ENCODE data around the gene BRSK2. TPM values are rescaled to one million over a fixed set of nuclear protein-coding genes. Genes with fewer than 3 reads are reported as not detected.
"Not testable (repeated sequence)": the region's sequence is repeated elsewhere in the genome, so short reads cannot be mapped to it uniquely, and the experiment has no call there.

Gene BRSK2
- total and polyA plus RNA-seq, 4 donors, result 14.1 to 106 (median 56.8) TPM

GRCh38 chr11:1415631-1416030, 25.9 kb downstream of the BRSK2 start:
- H3K4me3 ChIP-seq (ENCODE audit: low read depth, low read length), result no peak overlapping the region
- peaks cover 30% of the 10 kb centered on the region for H3K4me1 ChIP-seq (ENCODE audit: control insufficient read depth, insufficient read depth, low read length)
- peaks cover 53% of the 10 kb centered on the region for H3K36me3 ChIP-seq (ENCODE audit: control insufficient read depth, insufficient read depth, low read length)
- H3K27me3 ChIP-seq (ENCODE audit: control insufficient read depth, insufficient read depth, low read length), result no peaks in the 10 kb centered on the region
- peaks cover 18% of the 10 kb centered on the region for H3K9me3 ChIP-seq (ENCODE audit: control insufficient read depth, insufficient read depth, low read length)
- WGBS (ENCODE audit: insufficient coverage), result 86% methylated on average over 7 of the region's 7 CpGs
- DNase-seq (ENCODE audit: low read depth in 4 of 6, low spot score in 6 of 6), result no peak
- H3K27ac ChIP-seq (ENCODE audit: low read depth, low read length), result no peak overlapping the region

DNA sequence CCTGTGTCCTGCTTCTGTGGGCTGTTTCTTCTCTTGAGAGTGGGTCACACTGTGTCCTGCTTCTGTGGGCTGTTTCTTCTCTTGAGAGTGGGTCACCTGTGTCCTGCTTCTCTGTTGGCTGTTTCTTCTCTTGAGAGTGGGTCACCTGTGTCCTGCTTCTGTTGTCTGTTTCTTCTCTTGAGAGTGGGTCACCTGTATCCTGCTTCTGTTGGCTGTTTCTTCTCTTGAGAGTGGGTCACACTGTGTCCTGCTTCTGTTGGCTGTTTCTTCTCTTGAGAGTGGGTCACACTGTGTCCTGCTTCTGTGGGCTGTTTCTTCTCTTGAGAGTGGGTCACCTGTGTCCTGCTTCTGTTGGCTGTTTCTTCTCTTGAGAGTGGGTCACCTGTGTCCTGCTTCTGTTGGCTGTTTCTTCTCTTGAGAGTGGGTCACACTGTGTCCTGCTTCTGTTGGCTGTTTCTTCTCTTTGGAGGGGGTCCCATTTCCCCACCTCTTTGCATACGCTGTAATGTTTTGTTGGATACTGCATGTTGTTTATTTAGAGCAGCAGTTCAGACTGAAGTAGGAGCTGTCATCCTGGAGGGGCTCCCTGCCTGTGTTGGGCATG, 28.6 kb downstream of the BRSK2 start:
- no CpG with 5 or more reads among the region's 1 CpG for WGBS (ENCODE audit: insufficient coverage)
- not testable (repeated sequence) for H3K4me3 ChIP-seq (ENCODE audit: low read depth, low read length); H3K27ac ChIP-seq (ENCODE audit: low read depth, low read length); H3K27me3 ChIP-seq (ENCODE audit: control insufficient read depth, insufficient read depth, low read length); DNase-seq (ENCODE audit: low read depth in 4 of 6, low spot score in 6 of 6)
- Histone ChIP-seq H3K36me3 (ENCODE audit: control insufficient read depth, insufficient read depth, low read length) (peaks cover 53% of the 10 kb centered on the region), H3K4me1 (ENCODE audit: control insufficient read depth, insufficient read depth, low read length) (peaks cover 11% of the 10 kb centered on the region), H3K9me3 (ENCODE audit: control insufficient read depth, insufficient read depth, low read length) (peaks cover 18% of the 10 kb centered on the region)

GRCh38 chr11:1419811-1420210, 30.1 kb downstream of the BRSK2 start:
- Histone ChIP-seq H3K4me3 (ENCODE audit: low read depth, low read length) (no peak overlapping the region), H3K27me3 (ENCODE audit: control insufficient read depth, insufficient read depth, low read length) (no peaks in the 10 kb centered on the region), H3K9me3 (ENCODE audit: control insufficient read depth, insufficient read depth, low read length) (peaks cover 18% of the 10 kb centered on the region), H3K36me3 (ENCODE audit: control insufficient read depth, insufficient read depth, low read length) (peaks cover 55% of the 10 kb centered on the region), H3K4me1 (ENCODE audit: control insufficient read depth, insufficient read depth, low read length) (peaks cover 5% of the 10 kb centered on the region), H3K27ac (ENCODE audit: low read depth, low read length) (no peak overlapping the region)
- no peak for DNase-seq (ENCODE audit: low read depth in 4 of 6, low spot score in 6 of 6)
- 92% methylated on average over 11 of the region's 17 CpGs for WGBS (ENCODE audit: insufficient coverage)

DNA sequence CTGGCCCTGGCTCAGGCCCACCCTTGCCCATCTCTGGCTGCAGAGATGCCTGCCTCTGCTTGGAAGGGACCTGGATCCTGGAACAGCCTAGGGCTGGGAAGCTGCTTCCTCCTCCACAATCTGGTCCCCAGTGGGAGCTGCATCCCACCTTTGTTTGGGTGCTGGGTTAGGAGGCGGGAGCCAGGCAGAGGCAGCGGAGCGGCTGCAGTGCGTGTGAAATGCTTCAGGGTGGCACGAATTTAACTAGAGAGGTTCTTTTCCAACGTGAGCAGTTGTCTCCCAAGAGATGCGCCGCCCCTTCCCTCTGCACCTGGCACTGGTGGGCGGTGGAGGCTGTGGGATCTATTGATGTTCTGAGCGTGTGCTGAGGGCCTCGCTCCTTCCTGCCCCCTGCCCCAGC, 31.6 kb downstream of the BRSK2 start:
- Histone ChIP-seq H3K36me3 (ENCODE audit: control insufficient read depth, insufficient read depth, low read length) (peaks cover 57% of the 10 kb centered on the region), H3K27me3 (ENCODE audit: control insufficient read depth, insufficient read depth, low read length) (no peaks in the 10 kb centered on the region), H3K27ac (ENCODE audit: low read depth, low read length) (no peak overlapping the region), H3K9me3 (ENCODE audit: control insufficient read depth, insufficient read depth, low read length) (peaks cover 17% of the 10 kb centered on the region), H3K4me1 (ENCODE audit: control insufficient read depth, insufficient read depth, low read length) (peaks cover 5% of the 10 kb centered on the region), H3K4me3 (ENCODE audit: low read depth, low read length) (no peak overlapping the region)
- DNase-seq (ENCODE audit: low read depth in 4 of 6, low spot score in 6 of 6), result no peak
- 76% methylated on average over 11 of the region's 11 CpGs for WGBS (ENCODE audit: insufficient coverage)

DNA sequence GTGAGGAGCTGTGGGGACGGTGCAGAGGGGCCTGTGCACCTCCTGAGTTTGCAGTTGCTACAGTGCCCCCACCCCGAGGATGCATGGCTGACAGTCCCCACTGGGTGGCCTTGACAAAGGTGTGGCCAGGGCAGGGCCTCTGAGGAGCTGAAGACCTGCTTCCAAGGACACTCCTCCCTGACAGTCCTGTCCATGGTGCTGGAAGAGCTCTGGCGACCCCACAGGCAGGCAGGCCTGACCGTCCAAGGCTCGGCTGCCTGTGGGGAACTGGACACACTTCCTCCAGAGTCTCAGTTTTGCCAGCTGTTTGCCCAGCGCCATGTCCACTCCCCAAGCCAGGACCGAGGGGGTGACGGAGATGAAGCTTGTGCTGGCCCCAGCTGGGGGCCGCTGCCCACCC, 32.7 kb downstream of the BRSK2 start:
- Histone ChIP-seq H3K27me3 (ENCODE audit: control insufficient read depth, insufficient read depth, low read length) (no peaks in the 10 kb centered on the region), H3K4me3 (ENCODE audit: low read depth, low read length) (no peak overlapping the region), H3K27ac (ENCODE audit: low read depth, low read length) (no peak overlapping the region), H3K36me3 (ENCODE audit: control insufficient read depth, insufficient read depth, low read length) (peaks cover 67% of the 10 kb centered on the region), H3K9me3 (ENCODE audit: control insufficient read depth, insufficient read depth, low read length) (peaks cover 8% of the 10 kb centered on the region), H3K4me1 (ENCODE audit: control insufficient read depth, insufficient read depth, low read length) (peaks cover 8% of the 10 kb centered on the region)
- no peak for DNase-seq (ENCODE audit: low read depth in 4 of 6, low spot score in 6 of 6)
- 68% methylated on average over 9 of the region's 9 CpGs for WGBS (ENCODE audit: insufficient coverage)

GRCh38 chr11:1422981-1423380, 33.2 kb downstream of the BRSK2 start:
- Histone ChIP-seq H3K36me3 (ENCODE audit: control insufficient read depth, insufficient read depth, low read length) (peaks cover 72% of the 10 kb centered on the region), H3K27ac (ENCODE audit: low read depth, low read length) (no peak overlapping the region), H3K27me3 (ENCODE audit: control insufficient read depth, insufficient read depth, low read length) (no peaks in the 10 kb centered on the region), H3K9me3 (ENCODE audit: control insufficient read depth, insufficient read depth, low read length) (peaks cover 8% of the 10 kb centered on the region), H3K4me1 (ENCODE audit: control insufficient read depth, insufficient read depth, low read length) (peaks cover 8% of the 10 kb centered on the region), H3K4me3 (ENCODE audit: low read depth, low read length) (no peak overlapping the region)
- WGBS (ENCODE audit: insufficient coverage), result 89% methylated on average over 11 of the region's 15 CpGs
- DNase-seq (ENCODE audit: low read depth in 4 of 6, low spot score in 6 of 6), result no peak

- not testable (repeated sequence) for H3K27me3 ChIP-seq (ENCODE audit: control insufficient read depth, insufficient read depth, low read length); DNase-seq (ENCODE audit: low read depth in 4 of 6, low spot score in 6 of 6); H3K4me3 ChIP-seq (ENCODE audit: low read depth, low read length); H3K4me1 ChIP-seq (ENCODE audit: control insufficient read depth, insufficient read depth, low read length); H3K9me3 ChIP-seq (ENCODE audit: control insufficient read depth, insufficient read depth, low read length); H3K27ac ChIP-seq (ENCODE audit: low read depth, low read length)
- 87% methylated on average over 9 of the region's 22 CpGs for WGBS (ENCODE audit: insufficient coverage)
- H3K36me3 ChIP-seq (ENCODE audit: control insufficient read depth, insufficient read depth, low read length), result peaks cover 76% of the 10 kb centered on the region
Observed at GRCh38 chr11:1423406-1423805, 33.7 kb downstream of the BRSK2 start.

DNA sequence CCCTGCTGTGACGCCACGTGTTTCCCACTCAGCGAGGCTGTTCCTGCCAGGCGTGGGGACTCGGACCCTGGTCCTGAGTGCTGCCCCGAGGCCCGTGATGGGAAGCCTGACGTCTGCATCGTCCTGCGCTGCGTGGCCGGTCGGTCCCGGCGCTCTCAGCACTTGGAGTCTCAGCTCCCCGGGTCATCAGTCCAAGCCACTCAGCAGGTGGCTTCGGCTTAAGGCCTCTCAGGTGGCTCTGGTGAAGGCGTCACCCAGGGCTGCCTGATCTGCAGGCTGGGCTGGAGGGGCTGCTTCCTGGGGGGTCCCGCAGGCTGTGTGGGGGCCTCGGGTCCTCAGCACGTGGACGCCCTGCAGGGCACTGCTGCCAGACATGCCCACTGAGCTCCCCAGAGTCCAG, 35.3 kb downstream of the BRSK2 start:
- Histone ChIP-seq H3K27me3 (ENCODE audit: control insufficient read depth, insufficient read depth, low read length) (no peaks in the 10 kb centered on the region), H3K4me1 (ENCODE audit: control insufficient read depth, insufficient read depth, low read length) (peaks cover 16% of the 10 kb centered on the region), H3K9me3 (ENCODE audit: control insufficient read depth, insufficient read depth, low read length) (no peaks in the 10 kb centered on the region), H3K4me3 (ENCODE audit: low read depth, low read length) (no peak overlapping the region), H3K36me3 (ENCODE audit: control insufficient read depth, insufficient read depth, low read length) (peaks cover 78% of the 10 kb centered on the region), H3K27ac (ENCODE audit: low read depth, low read length) (no peak overlapping the region)
- WGBS (ENCODE audit: insufficient coverage), result 87% methylated on average over 20 of the region's 22 CpGs
- DNase-seq (ENCODE audit: low read depth in 4 of 6, low spot score in 6 of 6), result no peak

GRCh38 chr11:1425439-1425838, 35.7 kb downstream of the BRSK2 start:
- H3K4me3 ChIP-seq (ENCODE audit: low read depth, low read length), result no peak overlapping the region
- H3K27ac ChIP-seq (ENCODE audit: low read depth, low read length), result no peak overlapping the region
- peaks cover 74% of the 10 kb centered on the region for H3K36me3 ChIP-seq (ENCODE audit: control insufficient read depth, insufficient read depth, low read length)
- WGBS (ENCODE audit: insufficient coverage), result 80% methylated on average over 14 of the region's 17 CpGs
- no peaks in the 10 kb centered on the region for H3K27me3 ChIP-seq (ENCODE audit: control insufficient read depth, insufficient read depth, low read length)
- DNase-seq (ENCODE audit: low read depth in 4 of 6, low spot score in 6 of 6), result no peak
- H3K4me1 ChIP-seq (ENCODE audit: control insufficient read depth, insufficient read depth, low read length), result peaks cover 15% of the 10 kb centered on the region
- no peaks in the 10 kb centered on the region for H3K9me3 ChIP-seq (ENCODE audit: control insufficient read depth, insufficient read depth, low read length)

GRCh38 chr11:1428762-1429316, 39.1 kb downstream of the BRSK2 start:
- Histone ChIP-seq H3K27ac (ENCODE audit: low read depth, low read length) (no peak overlapping the region), H3K4me1 (ENCODE audit: control insufficient read depth, insufficient read depth, low read length) (peaks cover 11% of the 10 kb centered on the region), H3K9me3 (ENCODE audit: control insufficient read depth, insufficient read depth, low read length) (no peaks in the 10 kb centered on the region), H3K27me3 (ENCODE audit: control insufficient read depth, insufficient read depth, low read length) (no peaks in the 10 kb centered on the region), H3K4me3 (ENCODE audit: low read depth, low read length) (no peak overlapping the region), H3K36me3 (ENCODE audit: control insufficient read depth, insufficient read depth, low read length) (peaks cover 56% of the 10 kb centered on the region)
- 94% methylated on average over 20 of the region's 22 CpGs for WGBS (ENCODE audit: insufficient coverage)
- DNase-seq (ENCODE audit: low read depth in 4 of 6, low spot score in 6 of 6), result no peak
